GM23338 (cell line): Measurements from ENCODE around the gene MAGI3. TPM values are rescaled to one million over a fixed set of nuclear protein-coding genes. Genes with fewer than 3 reads are reported as not detected.

Experiments used
- ATAC-seq: fragments of 200-7000 bp; cut with Tn5 transposase; 3 replicates; pipeline ENCODE4 v1.9.1; 2020
- DNase-seq: peaks from one replicate; pipeline ENCODE4 v3.0.0-alpha.2; 2015; ENCODE audit warnings: low spot score
- H2AFZ ChIP-seq: fragments of 200-600 bp; sonication (generic); 2 replicates; pipeline ENCODE4 v1.8.0; 2016; ENCODE audit warnings: antibody characterized with exemption, mild to moderate bottlenecking, moderate library complexity
- H3F3A ChIP-seq: fragments of 200-600 bp; sonication (generic); replicated peaks from 2 replicates; pipeline ENCODE4 v1.8.0; 2017; ENCODE audit warnings: antibody characterized with exemption, mixed run types, low read depth
- H3K27ac ChIP-seq: fragments of 200-600 bp; sonication (generic); 2 replicates; pipeline ENCODE4 v1.6.1; 2016; ENCODE audit warnings: low read depth
- H3K27me3 ChIP-seq: fragments of 200-600 bp; sonication (generic); 2 replicates; pipeline ENCODE4 v1.8.0; 2016; ENCODE audit warnings: mild to moderate bottlenecking, mixed run types, moderate library complexity; ENCODE audit not compliant: insufficient read depth
- H3K36me3 ChIP-seq: fragments of 200-600 bp; sonication (generic); 2 replicates; pipeline ENCODE4 v1.8.0; 2016; ENCODE audit warnings: mild to moderate bottlenecking; ENCODE audit not compliant: insufficient read depth
- H3K4me1 ChIP-seq: fragments of 200-600 bp; sonication (generic); 2 replicates; pipeline ENCODE4 v1.8.0; 2016; ENCODE audit warnings: mild to moderate bottlenecking, moderate library complexity; ENCODE audit not compliant: insufficient read depth
- H3K4me2 ChIP-seq: fragments of 200-600 bp; sonication (generic); 2 replicates; pipeline ENCODE4 v1.7.1; 2017; ENCODE audit warnings: mixed run types
- H3K4me3 ChIP-seq: fragments of 200-600 bp; sonication (generic); 2 replicates; pipeline ENCODE4 v1.6.1; 2016; ENCODE audit warnings: mixed run types
- H3K79me2 ChIP-seq: fragments of 200-600 bp; sonication (generic); replicated peaks from 2 replicates; pipeline ENCODE4 v1.8.0; 2017; ENCODE audit warnings: mild to moderate bottlenecking; ENCODE audit not compliant: insufficient read depth
- H3K9me2 ChIP-seq: fragments of 200-600 bp; sonication (generic); 2 replicates; pipeline ENCODE4 v1.8.0; 2017; ENCODE audit not compliant: insufficient read depth
- H4K20me1 ChIP-seq: fragments of 200-600 bp; sonication (generic); replicated peaks from 2 replicates; pipeline ENCODE4 v1.8.0; 2017; ENCODE audit warnings: mild to moderate bottlenecking; ENCODE audit not compliant: insufficient read depth
- H3K27ac Mint-ChIP-seq: 2 replicates; pipeline ENCODE4 v1.8.0; 2020; ENCODE audit warnings: inconsistent platforms, mild to moderate bottlenecking, moderate library complexity, mixed read lengths
- H3K27me3 Mint-ChIP-seq: 3 replicates; pipeline ENCODE4 v1.8.0; 2022; ENCODE audit warnings: low read depth, mild to moderate bottlenecking, moderate library complexity, mixed read lengths, inconsistent platforms; ENCODE audit not compliant: insufficient read depth, poor library complexity
- H3K36me3 Mint-ChIP-seq: 3 replicates; pipeline ENCODE4 v1.8.0; 2021; ENCODE audit warnings: low read depth, mild to moderate bottlenecking, inconsistent platforms, moderate library complexity, mixed read lengths
- H3K4me1 Mint-ChIP-seq: 3 replicates; pipeline ENCODE4 v1.8.0; 2020; ENCODE audit warnings: mild to moderate bottlenecking, inconsistent platforms, mixed read lengths
- H3K4me3 Mint-ChIP-seq: 3 replicates; pipeline ENCODE4 v1.8.0; 2021; ENCODE audit warnings: moderate library complexity, mild to moderate bottlenecking, inconsistent platforms, mixed read lengths
- H3K9me3 Mint-ChIP-seq: 3 replicates; pipeline ENCODE4 v1.8.0; 2020; ENCODE audit warnings: moderate library complexity, mild to moderate bottlenecking, inconsistent platforms, mixed read lengths
- CREB1 ChIP-seq: fragments of 250-450 bp; sonication (Bioruptor Pico); IDR thresholded peaks from 2 replicates; pipeline ENCODE4 v1.5.0; 2020; ENCODE audit warnings: low read depth, mild to moderate bottlenecking, moderate library complexity
- CTCF ChIP-seq, 2 experiments: fragments of 200-600 bp in 1 of 2; sonication (generic) in 1 of 2; conservative IDR thresholded peaks; 2 replicates each; pipeline versions ENCODE4 v1.5.1 to v1.6.1; 2016 to 2017; ENCODE audit warnings: antibody characterized with exemption in 2 of 2, low read depth in 2 of 2, mild to moderate bottlenecking in 2 of 2, moderate library complexity in 1 of 2
- ETS1 ChIP-seq: IDR thresholded peaks from 2 replicates; pipeline ENCODE4 v1.6.1; 2016; ENCODE audit warnings: antibody characterized with exemption
- EZH2 ChIP-seq: fragments of 200-600 bp; sonication (generic); IDR thresholded peaks from one replicate; pipeline ENCODE4 v1.8.0; 2017; ENCODE audit warnings: antibody characterized with exemption, mild to moderate bottlenecking, low read depth; ENCODE audit not compliant: unreplicated experiment
- EZH2phosphoT487 ChIP-seq: fragments of 200-600 bp; sonication (generic); IDR thresholded peaks from one replicate; pipeline ENCODE4 v1.8.1; 2018; ENCODE audit warnings: antibody characterized with exemption; ENCODE audit not compliant: unreplicated experiment
- JUNB ChIP-seq: IDR thresholded peaks from one replicate; pipeline ENCODE4 v1.6.1; 2016; ENCODE audit warnings: antibody characterized with exemption; ENCODE audit not compliant: unreplicated experiment
- NANOG ChIP-seq: IDR thresholded peaks from 2 replicates; pipeline ENCODE4 v1.6.1; 2016; ENCODE audit warnings: antibody characterized with exemption, borderline replicate concordance
- POLR2AphosphoS5 ChIP-seq: IDR thresholded peaks from 2 replicates; pipeline ENCODE4 v1.6.1; 2016; ENCODE audit warnings: antibody characterized with exemption, low read depth
- REST ChIP-seq: IDR thresholded peaks from one replicate; pipeline ENCODE4 v1.6.1; 2018; ENCODE audit warnings: antibody characterized with exemption; ENCODE audit not compliant: unreplicated experiment
- STAT1 ChIP-seq: IDR thresholded peaks from one replicate; pipeline ENCODE4 v1.6.1; 2016; ENCODE audit warnings: antibody characterized with exemption; ENCODE audit not compliant: unreplicated experiment
- ZNF114 ChIP-seq: fragments of 250-450 bp; sonication (Bioruptor Pico); IDR thresholded peaks from 2 replicates; pipeline ENCODE4 v1.5.0; 2020; ENCODE audit warnings: mild to moderate bottlenecking, moderate library complexity
- ZNF331 ChIP-seq: fragments of 250-450 bp; sonication (Bioruptor Pico); IDR thresholded peaks from 2 replicates; pipeline ENCODE4 v1.5.0; 2020; ENCODE audit warnings: low read depth, mild to moderate bottlenecking, moderate library complexity
- ZNF462 ChIP-seq: fragments of 250-450 bp; sonication (Bioruptor Pico); IDR thresholded peaks from 2 replicates; pipeline ENCODE4 v1.5.0; 2020; ENCODE audit warnings: mild to moderate bottlenecking, moderate library complexity
- polyA plus RNA-seq: library from polyadenylated mRNA; unstranded; fragments of >200 nt; fragmentation: Nextera tagmentation; extraction: Ambion mirVana; gene quantifications from 2 replicates; pipeline ENCODE4 v1.2.1, GENCODE V29; 2016
- total RNA-seq: library from RNA; depleted of rRNA; stranded (reverse); fragments of >200 nt; shearing (Covaris generic); gene quantifications from 2 replicates; pipeline ENCODE4 v1.2.3, GENCODE V29; 2014

MAGI3 gene
- total and polyA plus RNA-seq, 2 experiments from 2014 or later: 3.9 to 10.0 TPM

GRCh38 chr1:113519556-113519955 is 129.2 kb downstream of the MAGI3 start:
- Histone ChIP-seq H3K36me3 (no peaks in the 10 kb centered on the region), H3K4me1 (no peaks in the 10 kb centered on the region), H3K4me2 (no peak overlapping the region), H3K27ac (no peak overlapping the region), H3K27me3 (no peaks in the 10 kb centered on the region), H3K79me2 (peaks cover 3% of the 10 kb centered on the region; the same call in 1 of the 2 replicates), H3K9me2 (no peaks in the 10 kb centered on the region), H3F3A (no peaks in the 10 kb centered on the region), H2AFZ (no peak overlapping the region), H4K20me1 (no peaks in the 10 kb centered on the region), H3K4me3 (no peak overlapping the region)
- Mint-ChIP-seq H3K36me3 (peaks cover 17% of the 10 kb centered on the region), H3K4me1 (no peaks in the 10 kb centered on the region), H3K4me3 (no peak overlapping the region), H3K27me3 (no peaks in the 10 kb centered on the region), H3K27ac (no peak overlapping the region), H3K9me3 (peaks cover 23% of the 10 kb centered on the region)
- DNase-seq (no peak), ATAC-seq (no peak)
- no peak for TF ChIP-seq STAT1
- no peak for TF ChIP-seq CTCF (conservative IDR thresholded peaks at IDR 0.05; ENCODE audit: low read depth in 2 of 2)
- no peak for TF ChIP-seq ZNF114
- TF ChIP-seq POLR2AphosphoS5: no peak
- TF ChIP-seq CREB1 (CRISPR knock-in tag): no peak
- TF ChIP-seq ETS1: no peak
- no peak for TF ChIP-seq EZH2phosphoT487
- TF ChIP-seq EZH2: no peak
- TF ChIP-seq NANOG: no peak
- TF ChIP-seq JUNB: no peak
- TF ChIP-seq ZNF462 (CRISPR knock-in tag): no peak
- TF ChIP-seq ZNF331: no peak
- no peak for TF ChIP-seq REST
